Mesenchymal stem cell (in vitro differentiated cells and primary cell): ENCODE measurements around the gene FBXO41.
A peak's percentile ranks its signal among the peaks of the same experiment; 100 is the strongest.

Experiments used
- DNase-seq: peaks from one replicate; pipeline ENCODE4 v3.0.0-alpha.2; 2013
- H2AFZ ChIP-seq: one replicate; pipeline ENCODE4 v1.6.1; 2013; ENCODE audit warnings: low read depth, mild to moderate bottlenecking, control low read depth, inconsistent platforms, low read length, moderate library complexity
- H2AK5ac ChIP-seq: 2 replicates; pipeline ENCODE4 v1.6.1; 2013; ENCODE audit warnings: low read length, moderate library complexity, mild to moderate bottlenecking, inconsistent platforms; ENCODE audit not compliant: severe bottlenecking
- H2BK120ac ChIP-seq: one replicate; pipeline ENCODE4 v1.6.1; 2013; ENCODE audit warnings: low read depth, mild to moderate bottlenecking, inconsistent platforms, low read length, moderate library complexity
- H2BK12ac ChIP-seq, 2 experiments: one replicate each; pipeline ENCODE4 v1.6.1; 2013; ENCODE audit warnings: inconsistent platforms in 2 of 2, low read length in 2 of 2, mild to moderate bottlenecking in 2 of 2, moderate library complexity in 2 of 2, control low read depth in 1 of 2
- H2BK15ac ChIP-seq: one replicate; pipeline ENCODE4 v1.6.1; 2013; ENCODE audit warnings: mild to moderate bottlenecking, low read depth, inconsistent platforms; ENCODE audit not compliant: poor library complexity, severe bottlenecking
- H2BK5ac ChIP-seq: 2 replicates; pipeline ENCODE4 v1.6.1; 2013; ENCODE audit warnings: low read depth, mild to moderate bottlenecking, low read length, control low read depth, inconsistent platforms; ENCODE audit not compliant: poor library complexity, severe bottlenecking
- H3K14ac ChIP-seq, 2 experiments: one replicate each; pipeline ENCODE4 v1.6.1; 2013; ENCODE audit warnings: inconsistent platforms in 2 of 2, low read length in 2 of 2, control low read depth in 1 of 2, mild to moderate bottlenecking in 1 of 2, moderate library complexity in 1 of 2
- H3K18ac ChIP-seq, 2 experiments: one replicate each; pipeline ENCODE4 v1.6.1; 2013; ENCODE audit warnings: inconsistent platforms in 2 of 2, low read length in 2 of 2, control low read depth in 1 of 2, low read depth in 1 of 2, mild to moderate bottlenecking in 1 of 2
- H3K23ac ChIP-seq, 2 experiments: one replicate each; pipeline ENCODE4 v1.6.1; 2013; ENCODE audit warnings: inconsistent platforms in 2 of 2, low read length in 2 of 2, mild to moderate bottlenecking in 2 of 2, moderate library complexity in 2 of 2, control low read depth in 1 of 2
- H3K27ac ChIP-seq: 2 replicates; pipeline ENCODE4 v1.5.1; 2013; ENCODE audit warnings: mild to moderate bottlenecking, moderate library complexity, low read length, control low read depth, inconsistent platforms; ENCODE audit not compliant: poor library complexity, severe bottlenecking
- H3K27me3 ChIP-seq, 2 experiments: 2 replicates each; pipeline versions ENCODE4 v1.6.1 to v1.7.0; 2013; ENCODE audit warnings: low read length in 2 of 2, mild to moderate bottlenecking in 2 of 2, moderate library complexity in 2 of 2, control low read depth in 1 of 2, inconsistent platforms in 1 of 2; ENCODE audit not compliant: control insufficient read depth in 1 of 2, insufficient read depth in 1 of 2
- H3K36me3 ChIP-seq, 2 experiments: 2 replicates each; pipeline versions ENCODE4 v1.6.1 to v1.7.0; 2013; ENCODE audit warnings: low read length in 2 of 2, control low read depth in 1 of 2, inconsistent platforms in 1 of 2, low read depth in 1 of 2, mild to moderate bottlenecking in 1 of 2; ENCODE audit not compliant: insufficient read depth in 2 of 2, control insufficient read depth in 1 of 2
- H3K4ac ChIP-seq, 2 experiments: one replicate each; pipeline ENCODE4 v1.6.1; 2013; ENCODE audit warnings: inconsistent platforms in 2 of 2, low read length in 2 of 2, mild to moderate bottlenecking in 2 of 2, moderate library complexity in 2 of 2, control low read depth in 1 of 2, low read depth in 1 of 2
- H3K4me1 ChIP-seq: 2 replicates; pipeline ENCODE4 v1.6.1; 2013; ENCODE audit warnings: low read depth, low read length, control low read depth; ENCODE audit not compliant: control insufficient read depth, insufficient read depth
- H3K4me2 ChIP-seq: 2 replicates; pipeline ENCODE4 v1.6.1; 2013; ENCODE audit warnings: low read length, mild to moderate bottlenecking, inconsistent platforms; ENCODE audit not compliant: poor library complexity, severe bottlenecking
- H3K4me3 ChIP-seq, 2 experiments: 2 replicates each; pipeline versions ENCODE4 v1.5.1 to v1.7.0; 2013; ENCODE audit warnings: low read length in 2 of 2, mild to moderate bottlenecking in 2 of 2, control low read depth in 1 of 2, low read depth in 1 of 2; ENCODE audit not compliant: insufficient read depth in 1 of 2
- H3K79me1 ChIP-seq: replicated peaks from 2 replicates; pipeline ENCODE4 v1.6.1; 2013; ENCODE audit warnings: mild to moderate bottlenecking, control low read depth, low read length, inconsistent platforms; ENCODE audit not compliant: poor library complexity, severe bottlenecking
- H3K9ac ChIP-seq: 2 replicates; pipeline ENCODE4 v1.7.0; 2013; ENCODE audit warnings: mild to moderate bottlenecking, low read length, moderate library complexity
- H3K9me3 ChIP-seq: 2 replicates; pipeline ENCODE4 v1.7.0; 2013; ENCODE audit warnings: mild to moderate bottlenecking, low read length; ENCODE audit not compliant: control insufficient read depth
- H4K8ac ChIP-seq: one replicate; pipeline ENCODE4 v1.6.1; 2013; ENCODE audit warnings: inconsistent platforms, mild to moderate bottlenecking, low read length, moderate library complexity
- H4K91ac ChIP-seq: one replicate; pipeline ENCODE4 v1.6.1; 2013; ENCODE audit warnings: mild to moderate bottlenecking, low read length, inconsistent platforms
- WGBS: methylation state at CpG from one replicate; pipeline ENCODE4 v1.1.7; 2013; ENCODE audit warnings: mixed read lengths; 5-methylcytosine and 5-hydroxymethylcytosine counted together

Gene FBXO41

GRCh38 chr2:73237168-73237567 is 47.1 kb downstream of the FBXO41 start:
- Histone ChIP-seq H3K36me3 (peaks cover 4 to 25% of the 10 kb centered on the region in 2 experiments), H3K9ac (no peak overlapping the region), H3K79me1 (peaks cover 14% of the 10 kb centered on the region), H4K8ac (no peak overlapping the region), H2AK5ac (no peak overlapping the region), H3K4ac (no peak overlapping the region), H2BK12ac (no peak overlapping the region), H4K91ac (no peak overlapping the region), H3K23ac (no peak overlapping the region), H3K27ac (no peak overlapping the region), H3K27me3 (no peaks in the 10 kb centered on the region), H3K4me2 (no peak overlapping the region), H3K4me3 (no peak overlapping the region), H3K18ac (no peak overlapping the region), H2AFZ (no peak overlapping the region), H2BK5ac (no peak overlapping the region), H2BK120ac (no peak overlapping the region), H3K14ac (no peak overlapping the region), H3K4me1 (peaks cover 16% of the 10 kb centered on the region), H3K9me3 (no peaks in the 10 kb centered on the region), H2BK15ac (no peak overlapping the region)
- no peak for DNase-seq
- WGBS = 100% methylated on average over 1 of the region's 1 CpG

DNA sequence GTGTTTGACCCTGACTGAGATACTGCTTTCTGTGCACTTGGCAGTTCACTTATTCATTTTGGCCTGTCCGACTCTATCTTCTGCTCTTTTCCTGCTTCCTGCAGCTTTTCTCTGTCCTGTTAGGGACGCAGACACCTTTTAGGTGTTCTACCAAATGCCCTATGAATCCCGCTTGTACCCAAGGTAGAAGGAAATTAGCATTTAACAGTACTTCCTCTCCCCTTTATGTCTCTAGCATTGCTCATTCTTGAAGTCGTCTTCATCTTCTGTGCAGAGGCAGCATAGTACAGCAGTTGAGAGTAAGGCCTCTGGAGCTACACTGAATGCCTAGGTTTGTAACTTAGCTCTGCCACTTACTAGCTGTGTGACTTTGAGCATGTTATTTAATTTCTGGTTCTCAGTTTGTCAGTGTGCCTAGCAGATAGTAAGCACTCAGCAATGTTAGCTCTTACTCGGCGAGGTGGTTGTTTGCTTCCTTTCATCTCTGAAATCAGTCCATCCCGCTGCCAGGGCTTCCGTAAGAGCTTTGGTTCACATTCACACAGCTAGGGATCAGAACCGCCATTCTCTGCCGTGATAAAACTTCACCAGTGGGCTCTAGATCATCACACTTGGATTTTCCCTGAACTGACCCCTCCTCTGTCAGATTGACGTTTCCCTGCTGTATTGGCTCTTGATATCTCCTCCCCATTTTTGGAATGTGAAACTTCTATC is 48.8 kb downstream of the FBXO41 start:
- DNase-seq = peak; percentile 14
- H3K14ac ChIP-seq = peak overlapping the region in 1 of 2 experiments; percentile 2
- peaks cover 16% of the 10 kb centered on the region for H3K4me1 ChIP-seq
- H2BK12ac ChIP-seq = no peak overlapping the region
- WGBS = 83% methylated on average over 11 of the region's 11 CpGs
- H2AFZ ChIP-seq = no peak overlapping the region
- H2BK15ac ChIP-seq = no peak overlapping the region
- peaks cover 4 to 13% of the 10 kb centered on the region in 2 experiments for H3K36me3 ChIP-seq
- H3K23ac ChIP-seq = no peak overlapping the region
- H3K4me3 ChIP-seq = peak overlapping the region; percentile 84 to 89
- no peaks in the 10 kb centered on the region for H3K9me3 ChIP-seq
- H3K79me1 ChIP-seq = peaks cover 17% of the 10 kb centered on the region
- H3K18ac ChIP-seq = no peak overlapping the region
- H4K91ac ChIP-seq = no peak overlapping the region
- H2BK5ac ChIP-seq = no peak overlapping the region
- H3K27me3 ChIP-seq = no peaks in the 10 kb centered on the region
- no peak overlapping the region for H2AK5ac ChIP-seq
- H3K4ac ChIP-seq = peak overlapping the region in 1 of 2 experiments; percentile 28
- H3K9ac ChIP-seq = peak overlapping the region; percentile 96
- no peak overlapping the region for H4K8ac ChIP-seq
- no peak overlapping the region for H3K27ac ChIP-seq
- H2BK120ac ChIP-seq = no peak overlapping the region
- H3K4me2 ChIP-seq = peak overlapping the region; percentile 92

- peak within 1 kb of the TSS; percentile 87 for H2AFZ ChIP-seq
Observed at GRCh38 chr2:73233932-73234832, 50.1 kb downstream of the FBXO41 start, which contains the start of gene CCT7. Gene CCT7 (plus strand): TSS chr2:73234308. CDS start chr2:73234379, 71 bp downstream.

More at GRCh38 chr2:73233932-73234832, 50.1 kb downstream of the FBXO41 start, which contains the start of gene CCT7:
- H4K8ac ChIP-seq = peak within 1 kb of the TSS; percentile 98
- peak within 1 kb of the TSS; percentile 100 for H2BK5ac ChIP-seq
- H3K27me3 ChIP-seq = no peaks in the 10 kb centered on the region
- no peak within 1 kb of the TSS for H2BK120ac ChIP-seq
- WGBS = under 1% methylated on average over 65 of the region's 69 CpGs
- peak within 1 kb of the TSS; percentile 89 for H3K27ac ChIP-seq
- H2AK5ac ChIP-seq = no peak within 1 kb of the TSS
- peak within 1 kb of the TSS in 1 of 2 experiments; percentile 93 for H3K14ac ChIP-seq
- no peaks in the 10 kb centered on the region for H3K9me3 ChIP-seq
- peak within 1 kb of the TSS; percentile 92 for H3K4me2 ChIP-seq
- H3K9ac ChIP-seq = peak within 1 kb of the TSS; percentile 96
- H4K91ac ChIP-seq = peak within 1 kb of the TSS; percentile 90
- H3K4me3 ChIP-seq = peak within 1 kb of the TSS; percentile 84 to 89
- H3K23ac ChIP-seq = peak within 1 kb of the TSS in 1 of 2 experiments; percentile 85
- H3K4me1 ChIP-seq = peaks cover 14% of the 10 kb centered on the region
- H3K4ac ChIP-seq = peak within 1 kb of the TSS; percentile 61 to 93
- DNase-seq = peak; percentile 95
- peak within 1 kb of the TSS in 1 of 2 experiments; percentile 33 for H2BK12ac ChIP-seq
- H3K79me1 ChIP-seq = peaks cover 10% of the 10 kb centered on the region
- peak within 1 kb of the TSS; percentile 50 for H2BK15ac ChIP-seq
- H3K18ac ChIP-seq = peak within 1 kb of the TSS; percentile 93 to 97
- H3K36me3 ChIP-seq = peaks cover 2 to 12% of the 10 kb centered on the region in 2 experiments
